ENCODE measurements around the gene KCNQ1.

KCNQ1 gene

GRCh38 chr11:2440646-2441045 is 4.2 kb upstream of the KCNQ1 start:
- in situ Hi-C loops (cut with MboI; ENCODE audit: low sequenced_read_pairs) = no loop called here

- in situ Hi-C loops (cut with MboI; ENCODE audit: low sequenced_read_pairs) = no loop called here
These were observed 3.6 kb upstream of the KCNQ1 start for GRCh38 chr11:2441171-2441570.

GRCh38 chr11:2442589-2442988 is 2.2 kb upstream of the KCNQ1 start:
- in situ Hi-C loops (cut with MboI; ENCODE audit: low sequenced_read_pairs) = no loop called here

GRCh38 chr11:2443406-2443805 is 1.4 kb upstream of the KCNQ1 start:
- in situ Hi-C loops (cut with MboI; ENCODE audit: low sequenced_read_pairs) = no loop called here

GRCh38 chr11:2443881-2444820 is 657 bp upstream of the KCNQ1 start, which contains the start of gene TRPM5:
Gene TRPM5 (minus strand): TSS chr11:2444514. CDS start chr11:2423036, 21,478 bp downstream.
- in situ Hi-C loops (cut with MboI; ENCODE audit: low sequenced_read_pairs) = no loop called here

GRCh38 chr11:2445746-2446551 is 1.1 kb downstream of the KCNQ1 start:
- in situ Hi-C loops (cut with MboI; ENCODE audit: low sequenced_read_pairs) = no loop called here

GRCh38 chr11:2446590-2447252 is 1.9 kb downstream of the KCNQ1 start:
- in situ Hi-C loops (cut with MboI; ENCODE audit: low sequenced_read_pairs) = no loop called here

GRCh38 chr11:2447253-2447950 is 2.6 kb downstream of the KCNQ1 start:
- in situ Hi-C loops (cut with MboI; ENCODE audit: low sequenced_read_pairs) = no loop called here

GRCh38 chr11:2447951-2448650 is 3.3 kb downstream of the KCNQ1 start:
- in situ Hi-C loops (cut with MboI; ENCODE audit: low sequenced_read_pairs) = no loop called here

GRCh38 chr11:2448661-2449547 is 4.1 kb downstream of the KCNQ1 start:
- in situ Hi-C loops (cut with MboI; ENCODE audit: low sequenced_read_pairs) = no loop called here

- in situ Hi-C loops (cut with MboI; ENCODE audit: low sequenced_read_pairs) = no loop called here
These were observed 4.9 kb downstream of the KCNQ1 start for GRCh38 chr11:2449548-2450320.

- in situ Hi-C loops (cut with MboI; ENCODE audit: low sequenced_read_pairs) = no loop called here
These were observed 5.7 kb downstream of the KCNQ1 start for GRCh38 chr11:2450321-2451041.

- in situ Hi-C loops (cut with MboI; ENCODE audit: low sequenced_read_pairs) = no loop called here
These were observed 6.5 kb downstream of the KCNQ1 start for GRCh38 chr11:2451336-2451735.

- in situ Hi-C loops (cut with MboI; ENCODE audit: low sequenced_read_pairs) = no loop called here
These were observed 7.1 kb downstream of the KCNQ1 start for GRCh38 chr11:2451916-2452315.

- in situ Hi-C loops (cut with MboI; ENCODE audit: low sequenced_read_pairs) = no loop called here
These were observed 7.7 kb downstream of the KCNQ1 start for GRCh38 chr11:2452321-2453012.

- in situ Hi-C loops (cut with MboI; ENCODE audit: low sequenced_read_pairs) = no loop called here
These were observed 8.6 kb downstream of the KCNQ1 start for GRCh38 chr11:2453436-2453835.

GRCh38 chr11:2458321-2458720 is 13.5 kb downstream of the KCNQ1 start:
- in situ Hi-C loops (cut with MboI; ENCODE audit: low sequenced_read_pairs) = no loop called here

All from hTERT RPE-1 (cell line).